ENCODE measurements around the gene FARP1.

The FARP1 gene

DNA sequence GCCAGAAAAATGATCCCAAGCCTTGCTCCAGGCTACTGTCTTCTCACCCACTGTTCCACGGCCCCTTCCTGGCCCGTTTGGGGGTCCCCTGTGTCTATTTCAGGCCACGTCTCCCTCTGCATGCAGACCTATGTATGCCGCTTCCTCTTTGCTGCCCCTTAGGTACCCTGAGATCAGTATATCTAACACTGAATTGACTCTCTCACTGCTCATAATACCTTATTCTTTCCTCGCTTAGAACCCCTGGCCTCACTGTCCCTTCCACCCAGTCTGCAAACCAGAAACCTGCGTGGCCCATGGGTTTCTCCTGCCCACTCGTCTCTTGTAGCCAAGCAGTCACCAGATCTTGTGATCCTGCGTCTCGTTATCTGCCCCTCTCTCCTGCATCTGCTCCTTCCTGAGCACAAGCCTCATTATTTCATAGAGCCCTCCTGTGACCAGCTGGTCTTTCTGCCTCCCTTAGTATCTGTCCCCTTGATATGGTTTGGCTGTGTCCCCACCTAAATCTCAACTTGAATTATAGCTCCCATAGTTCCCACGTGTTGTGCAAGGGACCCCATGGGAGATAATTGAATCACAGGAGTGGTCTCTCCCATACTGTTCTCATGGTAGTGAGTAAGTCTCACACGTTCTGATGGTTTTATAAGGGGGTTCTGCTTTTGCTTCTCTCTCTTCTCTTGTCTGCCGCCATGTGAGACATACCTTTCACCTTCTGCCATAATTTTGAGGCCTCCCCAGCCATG lies 143.1 kb downstream of the FARP1 start:
- ChIA-PET POLR2A (ENCODE audit: low non-redundant PET) (no interaction called here), CTCF (no interaction called here)
- no peak for TF ChIP-seq CTCF (conservative IDR thresholded peaks at IDR 0.05; ENCODE audit: low read depth)
- DNase-seq (ENCODE audit: low spot score): no peak
- no peak overlapping the region for H3K27ac ChIP-seq

GRCh38 chr13:98286799-98287198 lies 143.9 kb downstream of the FARP1 start:
- ChIA-PET POLR2A (ENCODE audit: low non-redundant PET) (no interaction called here), CTCF (no interaction called here)
- H3K27ac ChIP-seq: no peak overlapping the region
- DNase-seq (ENCODE audit: low spot score): no peak
- TF ChIP-seq CTCF (conservative IDR thresholded peaks at IDR 0.05; ENCODE audit: low read depth): no peak

- CTCF ChIA-PET: interaction anchor here (0.7 kb wide), 1 partner anchor 1620 kb away, joined by 7 read pairs; no protein-coding TSS in a partner anchor
- no peak for TF ChIP-seq CTCF (conservative IDR thresholded peaks at IDR 0.05; ENCODE audit: low read depth)
- POLR2A ChIA-PET (ENCODE audit: low non-redundant PET): no interaction called here
- no peak for DNase-seq (ENCODE audit: low spot score)
- H3K27ac ChIP-seq: no peak overlapping the region
These were observed 145.3 kb downstream of the FARP1 start for GRCh38 chr13:98288211-98288610.

- CTCF ChIA-PET: no interaction called here
- DNase-seq (ENCODE audit: low spot score): no peak
- POLR2A ChIA-PET (ENCODE audit: low non-redundant PET): no interaction called here
- TF ChIP-seq CTCF (conservative IDR thresholded peaks at IDR 0.05; ENCODE audit: low read depth): no peak
- no peak overlapping the region for H3K27ac ChIP-seq
These were observed 146.5 kb downstream of the FARP1 start for GRCh38 chr13:98289339-98289945.

DNA sequence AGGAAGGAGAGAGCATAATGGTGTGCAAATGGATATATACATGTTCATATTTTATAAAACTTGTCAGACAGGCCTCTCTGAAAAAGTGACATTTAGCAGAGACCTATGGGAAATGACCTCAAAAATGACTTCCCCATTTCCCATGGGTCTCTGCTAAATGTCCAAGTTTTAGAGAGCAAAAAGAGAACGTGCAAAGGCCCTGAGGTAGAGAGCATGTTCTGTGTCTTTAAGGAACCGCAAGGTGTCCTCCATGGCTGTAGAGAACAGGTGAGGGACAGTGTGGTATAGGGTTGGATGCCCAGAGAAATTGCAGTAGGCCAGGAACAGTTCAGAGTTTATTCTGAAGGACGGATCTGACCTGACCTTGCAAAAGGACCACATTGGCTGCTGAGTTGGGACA lies 147.4 kb downstream of the FARP1 start:
- no peak overlapping the region for H3K27ac ChIP-seq
- DNase-seq (ENCODE audit: low spot score): no peak
- ChIA-PET POLR2A (ENCODE audit: low non-redundant PET) (no interaction called here), CTCF (no interaction called here)
- no peak for TF ChIP-seq CTCF (conservative IDR thresholded peaks at IDR 0.05; ENCODE audit: low read depth)

DNA sequence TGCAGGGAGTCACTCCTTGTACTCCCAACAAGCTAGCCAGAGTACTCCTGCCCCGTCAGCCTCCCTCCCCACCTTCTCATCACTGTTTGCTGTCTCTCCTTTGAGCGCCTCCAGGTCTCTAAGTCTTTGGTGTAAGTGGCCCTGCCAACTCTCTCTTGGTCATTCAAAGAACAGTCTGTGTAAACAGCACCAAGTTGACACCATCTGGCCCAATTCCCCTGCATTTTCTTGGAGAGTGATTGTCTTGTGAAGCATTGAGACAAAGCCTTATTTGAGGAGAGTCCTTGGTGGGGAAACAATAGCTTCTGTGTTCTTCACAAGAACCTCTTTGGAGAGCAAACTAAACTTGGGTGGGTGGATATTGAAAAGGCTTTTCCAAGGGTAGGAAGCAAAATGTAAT lies 148.8 kb downstream of the FARP1 start:
- ChIA-PET CTCF (no interaction called here), POLR2A (ENCODE audit: low non-redundant PET) (no interaction called here)
- no peak overlapping the region for H3K27ac ChIP-seq
- DNase-seq (ENCODE audit: low spot score): no peak
- TF ChIP-seq CTCF (conservative IDR thresholded peaks at IDR 0.05; ENCODE audit: low read depth): no peak
